BE2C (cell line): ENCODE data around the gene ADAMTSL5.
"Not testable (repeated sequence)": the region's sequence is repeated elsewhere in the genome, so short reads cannot be mapped to it uniquely, and the experiment has no call there.

Experiments used
- DNase-seq: peaks from one replicate; pipeline ENCODE4 v3.0.0-alpha.2; 2020
- H3K27me3 ChIP-seq: fragments of 250-450 bp; sonication (Bioruptor Pico); 2 replicates; pipeline ENCODE4 v1.5.1; 2020; ENCODE audit warnings: mild to moderate bottlenecking
- H3K36me3 ChIP-seq: fragments of 250-450 bp; sonication (Bioruptor Pico); 2 replicates; pipeline ENCODE4 v1.5.1; 2020; ENCODE audit warnings: mild to moderate bottlenecking
- H3K4me1 ChIP-seq: fragments of 250-450 bp; sonication (Bioruptor Pico); 2 replicates; pipeline ENCODE4 v1.5.1; 2020
- H3K4me3 ChIP-seq: 2 replicates; pipeline ENCODE4 v1.5.1; 2011; ENCODE audit warnings: low read depth, low read length
- H3K9me3 ChIP-seq: fragments of 250-450 bp; sonication (Bioruptor Pico); 2 replicates; pipeline ENCODE4 v1.5.1; 2020
- TF ChIP-seq, protein P1 (sequence below): IDR thresholded peaks from 2 replicates; pipeline ENCODE4 v1.5.1; 2012; ENCODE audit warnings: mild to moderate bottlenecking, low read depth, low read length

The ADAMTSL5 gene

GRCh38 chr19:1478934-1479707 lies 33.7 kb downstream of the ADAMTSL5 start, which contains the start of gene C19orf25:
Gene C19orf25, minus strand, starts transcription at chr19:1479215. Its CDS starts 312 bp downstream, at chr19:1478903.
- peaks cover 3% of the 10 kb centered on the region for H3K4me1 ChIP-seq
- no peaks in the 10 kb centered on the region for H3K9me3 ChIP-seq
- TF ChIP-seq, protein P1, sequence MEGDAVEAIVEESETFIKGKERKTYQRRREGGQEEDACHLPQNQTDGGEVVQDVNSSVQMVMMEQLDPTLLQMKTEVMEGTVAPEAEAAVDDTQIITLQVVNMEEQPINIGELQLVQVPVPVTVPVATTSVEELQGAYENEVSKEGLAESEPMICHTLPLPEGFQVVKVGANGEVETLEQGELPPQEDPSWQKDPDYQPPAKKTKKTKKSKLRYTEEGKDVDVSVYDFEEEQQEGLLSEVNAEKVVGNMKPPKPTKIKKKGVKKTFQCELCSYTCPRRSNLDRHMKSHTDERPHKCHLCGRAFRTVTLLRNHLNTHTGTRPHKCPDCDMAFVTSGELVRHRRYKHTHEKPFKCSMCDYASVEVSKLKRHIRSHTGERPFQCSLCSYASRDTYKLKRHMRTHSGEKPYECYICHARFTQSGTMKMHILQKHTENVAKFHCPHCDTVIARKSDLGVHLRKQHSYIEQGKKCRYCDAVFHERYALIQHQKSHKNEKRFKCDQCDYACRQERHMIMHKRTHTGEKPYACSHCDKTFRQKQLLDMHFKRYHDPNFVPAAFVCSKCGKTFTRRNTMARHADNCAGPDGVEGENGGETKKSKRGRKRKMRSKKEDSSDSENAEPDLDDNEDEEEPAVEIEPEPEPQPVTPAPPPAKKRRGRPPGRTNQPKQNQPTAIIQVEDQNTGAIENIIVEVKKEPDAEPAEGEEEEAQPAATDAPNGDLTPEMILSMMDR, result no peak
- H3K27me3 ChIP-seq, result no peaks in the 10 kb centered on the region
- H3K4me3 ChIP-seq, result peak within 1 kb of the TSS; percentile 77
- peak; percentile 96 for DNase-seq
- H3K36me3 ChIP-seq, result 0 out of 2 replicates have a peak, but pooled peaks cover 2% of the 10 kb centered on the region

DNA sequence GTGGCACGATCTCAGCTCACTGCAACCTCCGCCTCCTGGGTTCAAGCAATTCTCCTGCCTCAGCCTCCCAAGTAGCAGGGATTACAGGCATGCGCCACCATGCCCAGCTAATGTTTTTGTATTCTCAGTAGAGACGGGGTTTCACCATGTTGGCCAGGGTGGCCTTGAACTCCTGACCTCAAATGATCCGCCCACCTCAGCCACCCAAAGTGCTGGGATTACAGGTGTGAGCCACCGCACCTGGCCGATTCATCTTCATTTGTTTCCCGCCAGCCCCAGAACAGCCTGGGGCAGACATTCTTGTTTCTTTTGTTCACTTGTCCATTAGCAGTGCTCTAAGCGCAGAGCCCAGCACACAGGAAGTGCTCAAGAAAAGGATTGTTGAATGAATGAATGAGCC lies 35.8 kb downstream of the ADAMTSL5 start:
- H3K9me3 ChIP-seq, H3K4me3 ChIP-seq, DNase-seq, H3K27me3 ChIP-seq, H3K36me3 ChIP-seq: not testable (repeated sequence)
- peaks cover 14% of the 10 kb centered on the region for H3K4me1 ChIP-seq

DNA sequence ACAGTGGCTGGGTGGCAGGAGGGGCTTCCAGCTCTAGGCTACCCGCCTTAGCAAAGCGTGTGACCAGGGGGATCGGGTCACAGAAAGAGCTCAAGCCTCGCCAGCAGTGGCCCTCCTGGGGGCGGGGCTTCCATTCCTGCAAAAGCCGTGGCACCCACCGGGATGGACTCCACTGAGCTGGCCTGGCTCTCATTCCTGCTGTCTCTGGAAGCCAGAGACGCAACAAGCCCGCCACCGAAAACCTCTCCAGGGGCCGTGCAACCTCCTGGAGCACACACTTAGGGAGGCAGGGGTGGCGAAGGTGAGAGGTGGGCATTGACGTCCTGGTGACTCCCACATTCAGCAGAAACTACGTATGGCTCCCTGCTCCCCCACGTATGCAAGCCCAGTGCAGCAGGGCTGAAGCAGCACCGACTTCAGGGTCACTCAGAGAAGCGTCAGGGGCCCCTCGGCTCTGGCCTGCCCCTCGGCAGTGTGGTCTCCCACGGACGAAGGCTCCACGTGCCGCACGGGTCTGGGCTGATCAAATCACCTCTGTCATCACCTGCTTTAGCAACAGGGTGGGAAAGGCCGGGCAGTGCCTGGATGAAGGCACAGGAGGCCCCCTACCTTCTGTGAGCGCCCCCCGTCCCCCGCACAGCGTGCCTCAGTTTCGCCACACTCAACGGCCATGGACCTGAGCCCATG lies 36.9 kb downstream of the ADAMTSL5 start:
- H3K36me3 ChIP-seq, result 0 out of 2 replicates have a peak, but pooled peaks cover 2% of the 10 kb centered on the region
- TF ChIP-seq, protein P1, result no peak
- H3K4me3 ChIP-seq, result no peak overlapping the region
- H3K27me3 ChIP-seq, result no peaks in the 10 kb centered on the region
- peaks cover 14% of the 10 kb centered on the region for H3K4me1 ChIP-seq
- H3K9me3 ChIP-seq, result no peaks in the 10 kb centered on the region
- no peak for DNase-seq

DNA sequence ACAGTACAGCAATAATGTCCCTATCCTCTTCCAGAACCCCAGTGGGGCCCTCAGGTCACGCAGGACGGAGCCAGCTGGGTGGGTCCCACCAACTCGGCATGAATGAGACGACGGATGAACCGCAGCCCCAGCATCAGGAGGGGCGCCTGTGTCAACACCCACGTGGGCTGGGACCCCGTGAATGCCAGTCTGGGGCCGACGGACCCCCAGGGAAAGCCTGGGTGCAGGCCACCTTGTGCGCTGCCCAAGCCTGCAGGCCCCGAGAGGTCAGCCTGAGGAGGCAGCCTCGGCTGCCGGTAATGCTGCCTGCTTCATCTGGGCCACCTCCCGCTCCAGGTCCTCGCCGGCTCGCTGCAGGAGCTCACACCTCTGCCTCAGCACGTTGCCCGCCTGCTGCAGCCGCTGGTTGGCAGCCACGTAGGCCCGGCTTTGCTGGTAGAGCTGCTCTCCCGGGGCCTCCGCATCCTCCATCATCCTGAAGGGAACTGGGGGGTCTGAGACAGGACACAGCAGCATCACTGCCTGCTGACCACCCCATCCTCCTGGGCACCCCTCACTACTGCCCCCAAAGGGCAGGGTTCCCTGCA lies 38.0 kb downstream of the ADAMTSL5 start:
- Histone ChIP-seq H3K4me1 (peaks cover 14% of the 10 kb centered on the region), H3K27me3 (no peaks in the 10 kb centered on the region), H3K36me3 (peaks cover 7% of the 10 kb centered on the region), H3K4me3 (no peak overlapping the region), H3K9me3 (no peaks in the 10 kb centered on the region)
- TF ChIP-seq, protein P1, result no peak
- no peak for DNase-seq

DNA sequence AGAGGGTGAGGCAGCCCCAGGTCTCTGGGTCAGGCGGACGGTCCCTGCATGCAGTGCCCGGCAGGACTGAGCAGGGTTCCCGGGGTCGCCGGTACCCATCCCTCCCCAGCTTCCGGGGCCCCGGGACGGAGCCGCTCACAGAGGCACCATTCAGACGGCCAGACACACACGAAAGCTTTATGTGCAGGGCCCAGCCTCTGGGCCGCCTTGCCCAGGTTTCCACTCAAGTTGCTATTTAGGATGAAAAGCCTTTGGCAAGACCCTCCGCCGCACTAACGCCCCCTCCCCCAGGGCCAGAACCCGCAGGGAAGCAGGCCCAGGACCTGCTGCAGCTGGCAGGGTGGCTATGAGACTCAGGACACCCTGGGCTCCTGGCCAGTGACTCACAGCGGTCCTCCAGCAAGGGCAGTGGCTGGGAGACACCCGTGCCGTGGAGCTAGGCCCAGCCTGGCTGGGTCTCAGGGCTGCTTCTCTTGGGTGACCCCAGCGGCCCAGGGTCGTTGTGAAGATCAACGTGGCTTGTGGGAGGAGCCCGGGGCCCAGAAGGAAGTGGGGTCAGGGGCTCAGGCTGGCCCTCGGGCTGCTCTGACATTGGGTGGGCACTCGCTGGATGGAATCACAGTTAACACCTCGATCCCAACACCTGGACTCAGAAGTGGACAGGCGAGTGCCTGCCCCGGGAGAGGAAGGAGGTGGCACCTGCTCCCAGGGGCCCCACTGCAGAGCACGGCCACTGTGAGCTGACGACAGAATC lies 38.6 kb downstream of the ADAMTSL5 start:
- Histone ChIP-seq H3K9me3 (no peaks in the 10 kb centered on the region), H3K27me3 (no peaks in the 10 kb centered on the region), H3K4me1 (peaks cover 14% of the 10 kb centered on the region), H3K36me3 (peaks cover 8% of the 10 kb centered on the region), H3K4me3 (no peak overlapping the region)
- TF ChIP-seq, protein P1, result no peak
- no peak for DNase-seq
